SK-N-SH (cell line): Measurements from ENCODE around the gene ZBTB16.

Experiments used
- EP300 ChIP-seq, 2 experiments: IDR thresholded peaks; 2 replicates each; pipeline versions ENCODE4 v1.4.0 to v1.6.1; 2012; ENCODE audit warnings: borderline replicate concordance in 1 of 2, low read depth in 1 of 2, low read length in 1 of 2
- EZH2phosphoT487 ChIP-seq: fragments of 200-600 bp; sonication (generic); IDR thresholded peaks from 2 replicates; pipeline ENCODE4 v1.6.1; 2017; ENCODE audit warnings: low read depth, mixed run types, mild to moderate bottlenecking, antibody characterized with exemption, moderate library complexity, borderline replicate concordance
- FOXJ3 ChIP-seq: sonication (generic); formaldehyde crosslinking; IDR thresholded peaks from 2 replicates; pipeline ENCODE4 v1.5.1; 2020; ENCODE audit warnings: mild to moderate bottlenecking, missing genetic modification reagents
- MAX ChIP-seq: IDR thresholded peaks from 2 replicates; pipeline ENCODE4 v1.4.0; 2012; ENCODE audit warnings: low read depth
- RAD21 ChIP-seq: IDR thresholded peaks from 2 replicates; pipeline ENCODE4 v1.6.1; 2012; ENCODE audit warnings: mild to moderate bottlenecking, low read length
- REST ChIP-seq: IDR thresholded peaks from 2 replicates; pipeline ENCODE4 v1.6.1; 2012; ENCODE audit warnings: mild to moderate bottlenecking, low read depth, low read length, moderate library complexity
- RXRA ChIP-seq: IDR thresholded peaks from 2 replicates; pipeline ENCODE4 v1.4.0; 2012; ENCODE audit warnings: low read depth, mild to moderate bottlenecking, borderline replicate concordance
- SIN3A ChIP-seq: IDR thresholded peaks from 2 replicates; pipeline ENCODE4 v1.6.1; 2012; ENCODE audit warnings: low read depth, mild to moderate bottlenecking, low read length, moderate library complexity, borderline replicate concordance
- SMC3 ChIP-seq: IDR thresholded peaks from 2 replicates; pipeline ENCODE4 v1.6.1; 2012; ENCODE audit warnings: low read depth, low read length, improper control_type of control experiment
- TCF12 ChIP-seq: IDR thresholded peaks from 2 replicates; pipeline ENCODE4 v1.4.0; 2012
- USF2 ChIP-seq: fragments of 150-350 bp; IDR thresholded peaks from 2 replicates; pipeline ENCODE4 v1.6.1; 2017; ENCODE audit warnings: antibody characterized with exemption, low read length, low read depth, borderline replicate concordance
- YY1 ChIP-seq: IDR thresholded peaks from 2 replicates; pipeline ENCODE4 v1.4.0; 2012; ENCODE audit warnings: low read depth, mild to moderate bottlenecking
- ZBTB33 ChIP-seq: IDR thresholded peaks from 2 replicates; pipeline ENCODE4 v1.4.0; 2012; ENCODE audit warnings: low read depth, borderline replicate concordance
- TF ChIP-seq, protein P1 (sequence below): fragments of 200-600 bp; sonication (generic); IDR thresholded peaks from 2 replicates; pipeline ENCODE4 v1.6.1; 2017; ENCODE audit warnings: antibody characterized with exemption, mild to moderate bottlenecking, moderate library complexity

DNA sequence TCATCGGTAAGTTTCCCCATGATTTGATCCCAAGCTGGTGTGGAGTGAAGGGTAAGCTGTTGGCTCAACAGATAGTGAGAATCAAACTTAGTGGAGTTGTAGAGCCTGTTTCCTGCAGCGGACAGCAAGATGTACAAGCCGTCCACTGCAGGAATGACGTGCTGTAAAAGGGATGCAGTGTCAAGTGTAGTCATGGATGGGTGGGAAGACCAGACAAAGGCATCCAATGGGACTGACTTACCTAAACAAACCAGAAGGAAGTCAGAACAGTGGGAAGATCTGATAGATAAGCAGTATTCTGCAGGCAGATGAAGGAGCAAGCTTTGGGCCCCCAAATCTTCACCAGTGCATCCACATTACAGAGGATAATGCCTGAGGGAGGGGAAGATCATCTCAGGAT, 8.8 kb downstream of the ZBTB16 start:
- TF ChIP-seq, protein P1, sequence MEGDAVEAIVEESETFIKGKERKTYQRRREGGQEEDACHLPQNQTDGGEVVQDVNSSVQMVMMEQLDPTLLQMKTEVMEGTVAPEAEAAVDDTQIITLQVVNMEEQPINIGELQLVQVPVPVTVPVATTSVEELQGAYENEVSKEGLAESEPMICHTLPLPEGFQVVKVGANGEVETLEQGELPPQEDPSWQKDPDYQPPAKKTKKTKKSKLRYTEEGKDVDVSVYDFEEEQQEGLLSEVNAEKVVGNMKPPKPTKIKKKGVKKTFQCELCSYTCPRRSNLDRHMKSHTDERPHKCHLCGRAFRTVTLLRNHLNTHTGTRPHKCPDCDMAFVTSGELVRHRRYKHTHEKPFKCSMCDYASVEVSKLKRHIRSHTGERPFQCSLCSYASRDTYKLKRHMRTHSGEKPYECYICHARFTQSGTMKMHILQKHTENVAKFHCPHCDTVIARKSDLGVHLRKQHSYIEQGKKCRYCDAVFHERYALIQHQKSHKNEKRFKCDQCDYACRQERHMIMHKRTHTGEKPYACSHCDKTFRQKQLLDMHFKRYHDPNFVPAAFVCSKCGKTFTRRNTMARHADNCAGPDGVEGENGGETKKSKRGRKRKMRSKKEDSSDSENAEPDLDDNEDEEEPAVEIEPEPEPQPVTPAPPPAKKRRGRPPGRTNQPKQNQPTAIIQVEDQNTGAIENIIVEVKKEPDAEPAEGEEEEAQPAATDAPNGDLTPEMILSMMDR: no peak
- TF ChIP-seq EP300 (IDR thresholded peaks at IDR 0.05; ENCODE audit: borderline replicate concordance in 1 of 2, low read depth in 1 of 2, low read length in 1 of 2): no peak
- TF ChIP-seq USF2: no peak
- TF ChIP-seq TCF12: no peak
- TF ChIP-seq SMC3: no peak
- TF ChIP-seq REST: no peak
- TF ChIP-seq YY1: no peak
- TF ChIP-seq EZH2phosphoT487: no peak
- TF ChIP-seq FOXJ3 (CRISPR knock-in tag): no peak
- no peak for TF ChIP-seq MAX
- no peak for TF ChIP-seq RAD21
- TF ChIP-seq ZBTB33: no peak
- TF ChIP-seq SIN3A: no peak
- no peak for TF ChIP-seq RXRA
